ENCODE measurements around the gene SECISBP2.

- TF ChIP-seq, protein P1, sequence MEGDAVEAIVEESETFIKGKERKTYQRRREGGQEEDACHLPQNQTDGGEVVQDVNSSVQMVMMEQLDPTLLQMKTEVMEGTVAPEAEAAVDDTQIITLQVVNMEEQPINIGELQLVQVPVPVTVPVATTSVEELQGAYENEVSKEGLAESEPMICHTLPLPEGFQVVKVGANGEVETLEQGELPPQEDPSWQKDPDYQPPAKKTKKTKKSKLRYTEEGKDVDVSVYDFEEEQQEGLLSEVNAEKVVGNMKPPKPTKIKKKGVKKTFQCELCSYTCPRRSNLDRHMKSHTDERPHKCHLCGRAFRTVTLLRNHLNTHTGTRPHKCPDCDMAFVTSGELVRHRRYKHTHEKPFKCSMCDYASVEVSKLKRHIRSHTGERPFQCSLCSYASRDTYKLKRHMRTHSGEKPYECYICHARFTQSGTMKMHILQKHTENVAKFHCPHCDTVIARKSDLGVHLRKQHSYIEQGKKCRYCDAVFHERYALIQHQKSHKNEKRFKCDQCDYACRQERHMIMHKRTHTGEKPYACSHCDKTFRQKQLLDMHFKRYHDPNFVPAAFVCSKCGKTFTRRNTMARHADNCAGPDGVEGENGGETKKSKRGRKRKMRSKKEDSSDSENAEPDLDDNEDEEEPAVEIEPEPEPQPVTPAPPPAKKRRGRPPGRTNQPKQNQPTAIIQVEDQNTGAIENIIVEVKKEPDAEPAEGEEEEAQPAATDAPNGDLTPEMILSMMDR (tag by site-specific recombination; IDR thresholded peaks at IDR 0.05) = no peak
- TF ChIP-seq ZNF121 (tag by site-specific recombination; IDR thresholded peaks at IDR 0.05) (no peak), ZNF626 (tag by site-specific recombination; IDR thresholded peaks at IDR 0.05) (no peak)
These were observed 54.7 kb downstream of the SECISBP2 start for GRCh38 chr9:89372979-89373378.
